ENCODE measurements around the gene ZNF365. TPM values are rescaled to one million over a fixed set of nuclear protein-coding genes. Genes with fewer than 3 reads are reported as not detected.

Gene ZNF365
- total RNA-seq, 1 experiment from 2014 or later = 22.8 TPM

DNA sequence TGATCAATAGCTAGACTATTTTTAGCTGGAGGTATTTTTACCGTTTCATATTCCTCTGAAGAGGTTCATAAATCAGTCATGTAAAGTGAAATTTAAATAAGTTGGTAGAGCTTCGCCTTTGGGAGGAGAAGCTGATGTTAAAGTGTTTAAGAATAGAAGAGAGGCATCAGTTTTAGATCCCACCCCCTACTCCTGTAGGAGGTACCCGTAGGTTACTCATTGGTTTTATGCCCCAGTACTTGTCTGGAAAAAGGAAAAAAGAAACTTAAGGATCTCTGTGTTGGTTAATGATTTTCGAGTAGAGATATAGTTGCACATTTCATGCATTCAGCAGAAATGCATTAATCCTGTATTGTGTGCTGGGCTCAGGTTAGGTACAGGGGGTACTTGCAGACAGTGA is 8.7 kb downstream of the ZNF365 start:
- in situ Hi-C loops (cut with HindIII; ENCODE audit: low pct_unique_long_range_greater_than_20kb, low sequenced_read_pairs) (loop anchor here (25.0 kb wide), 1 partner anchor 121 kb away; the partner anchor contains the start of gene RTKN2), intact Hi-C loops (cut with micrococcal nuclease; ENCODE audit: unreplicated experiment) (loop anchor here (2.0 kb wide), 1 partner anchor 118 kb away; no protein-coding TSS in a partner anchor)
- no peak for TF ChIP-seq TCF7L2 (IDR thresholded peaks at IDR 0.05; ENCODE audit: low read depth, low read length)
- TF ChIP-seq, protein P1, sequence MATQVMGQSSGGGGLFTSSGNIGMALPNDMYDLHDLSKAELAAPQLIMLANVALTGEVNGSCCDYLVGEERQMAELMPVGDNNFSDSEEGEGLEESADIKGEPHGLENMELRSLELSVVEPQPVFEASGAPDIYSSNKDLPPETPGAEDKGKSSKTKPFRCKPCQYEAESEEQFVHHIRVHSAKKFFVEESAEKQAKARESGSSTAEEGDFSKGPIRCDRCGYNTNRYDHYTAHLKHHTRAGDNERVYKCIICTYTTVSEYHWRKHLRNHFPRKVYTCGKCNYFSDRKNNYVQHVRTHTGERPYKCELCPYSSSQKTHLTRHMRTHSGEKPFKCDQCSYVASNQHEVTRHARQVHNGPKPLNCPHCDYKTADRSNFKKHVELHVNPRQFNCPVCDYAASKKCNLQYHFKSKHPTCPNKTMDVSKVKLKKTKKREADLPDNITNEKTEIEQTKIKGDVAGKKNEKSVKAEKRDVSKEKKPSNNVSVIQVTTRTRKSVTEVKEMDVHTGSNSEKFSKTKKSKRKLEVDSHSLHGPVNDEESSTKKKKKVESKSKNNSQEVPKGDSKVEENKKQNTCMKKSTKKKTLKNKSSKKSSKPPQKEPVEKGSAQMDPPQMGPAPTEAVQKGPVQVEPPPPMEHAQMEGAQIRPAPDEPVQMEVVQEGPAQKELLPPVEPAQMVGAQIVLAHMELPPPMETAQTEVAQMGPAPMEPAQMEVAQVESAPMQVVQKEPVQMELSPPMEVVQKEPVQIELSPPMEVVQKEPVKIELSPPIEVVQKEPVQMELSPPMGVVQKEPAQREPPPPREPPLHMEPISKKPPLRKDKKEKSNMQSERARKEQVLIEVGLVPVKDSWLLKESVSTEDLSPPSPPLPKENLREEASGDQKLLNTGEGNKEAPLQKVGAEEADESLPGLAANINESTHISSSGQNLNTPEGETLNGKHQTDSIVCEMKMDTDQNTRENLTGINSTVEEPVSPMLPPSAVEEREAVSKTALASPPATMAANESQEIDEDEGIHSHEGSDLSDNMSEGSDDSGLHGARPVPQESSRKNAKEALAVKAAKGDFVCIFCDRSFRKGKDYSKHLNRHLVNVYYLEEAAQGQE (IDR thresholded peaks at IDR 0.05; ENCODE audit: insufficient read depth in 1 of 2, low read depth in 2 of 2, low read length in 1 of 2) = no peak
- no peak for TF ChIP-seq SIN3A (IDR thresholded peaks at IDR 0.05; ENCODE audit: borderline replicate concordance, insufficient read depth, low read depth, low read length)
- TF ChIP-seq POLR2AphosphoS5 (IDR thresholded peaks at IDR 0.05; ENCODE audit: low read depth, low read length) = no peak
- TF ChIP-seq, protein P2, sequence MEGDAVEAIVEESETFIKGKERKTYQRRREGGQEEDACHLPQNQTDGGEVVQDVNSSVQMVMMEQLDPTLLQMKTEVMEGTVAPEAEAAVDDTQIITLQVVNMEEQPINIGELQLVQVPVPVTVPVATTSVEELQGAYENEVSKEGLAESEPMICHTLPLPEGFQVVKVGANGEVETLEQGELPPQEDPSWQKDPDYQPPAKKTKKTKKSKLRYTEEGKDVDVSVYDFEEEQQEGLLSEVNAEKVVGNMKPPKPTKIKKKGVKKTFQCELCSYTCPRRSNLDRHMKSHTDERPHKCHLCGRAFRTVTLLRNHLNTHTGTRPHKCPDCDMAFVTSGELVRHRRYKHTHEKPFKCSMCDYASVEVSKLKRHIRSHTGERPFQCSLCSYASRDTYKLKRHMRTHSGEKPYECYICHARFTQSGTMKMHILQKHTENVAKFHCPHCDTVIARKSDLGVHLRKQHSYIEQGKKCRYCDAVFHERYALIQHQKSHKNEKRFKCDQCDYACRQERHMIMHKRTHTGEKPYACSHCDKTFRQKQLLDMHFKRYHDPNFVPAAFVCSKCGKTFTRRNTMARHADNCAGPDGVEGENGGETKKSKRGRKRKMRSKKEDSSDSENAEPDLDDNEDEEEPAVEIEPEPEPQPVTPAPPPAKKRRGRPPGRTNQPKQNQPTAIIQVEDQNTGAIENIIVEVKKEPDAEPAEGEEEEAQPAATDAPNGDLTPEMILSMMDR (IDR thresholded peaks at IDR 0.05) = no peak
- ATAC-seq = no peak
- DNase-seq (ENCODE audit: low read depth, low spot score) = no peak
- CTCF ChIA-PET = no interaction called here
- Histone ChIP-seq H3K36me3 (ENCODE audit: control insufficient read depth, insufficient read depth, low read length) (no peaks in the 10 kb centered on the region; the same call in 1 of the 2 replicates), H3K4me3 (ENCODE audit: low read depth in 2 of 2, low read length in 2 of 2) (peak overlapping the region; percentile 13 to 40; a peak in 3 of 4 replicates), H3K27ac (ENCODE audit: low read length) (peak overlapping the region; percentile 100), H3K4me1 (ENCODE audit: control insufficient read depth, insufficient read depth, low read length) (peaks cover 97% of the 10 kb centered on the region), H3K27me3 (ENCODE audit: control insufficient read depth, insufficient read depth, low read length) (no peaks in the 10 kb centered on the region), H3K9me3 (ENCODE audit: control insufficient read depth, insufficient read depth, low read depth, low read length) (peaks cover 6% of the 10 kb centered on the region; the same call in 1 of the 2 replicates)
- BruUV-seq (replicated peaks) = no TSS peak
- POLR2A ChIA-PET = no interaction called here

DNA sequence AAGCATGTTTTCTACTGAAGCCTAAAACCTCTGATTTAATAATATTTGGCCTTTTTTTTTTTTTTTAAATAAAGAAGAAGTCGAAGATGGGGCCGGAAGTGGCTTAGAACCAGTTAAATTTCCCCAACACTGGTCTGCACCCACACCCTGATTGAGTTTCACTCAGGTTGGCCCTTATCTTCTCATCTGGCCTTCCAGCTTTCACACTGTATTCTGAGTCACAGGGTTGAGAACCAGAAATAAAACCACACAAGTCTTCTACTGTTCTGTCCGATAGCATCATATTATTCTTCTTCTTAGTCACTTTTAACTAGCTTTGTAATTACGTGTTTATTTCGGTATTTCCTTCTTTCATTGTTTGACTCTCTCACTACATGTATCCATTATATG is 9.9 kb downstream of the ZNF365 start:
- Histone ChIP-seq H3K27ac (ENCODE audit: low read length) (peak overlapping the region; percentile 100), H3K4me3 (ENCODE audit: low read depth in 2 of 2, low read length in 2 of 2) (peak overlapping the region; percentile 28 to 40), H3K9me3 (ENCODE audit: control insufficient read depth, insufficient read depth, low read depth, low read length) (peaks cover 6% of the 10 kb centered on the region; the same call in 1 of the 2 replicates), H3K4me1 (ENCODE audit: control insufficient read depth, insufficient read depth, low read length) (peaks cover 94% of the 10 kb centered on the region), H3K27me3 (ENCODE audit: control insufficient read depth, insufficient read depth, low read length) (no peaks in the 10 kb centered on the region), H3K36me3 (ENCODE audit: control insufficient read depth, insufficient read depth, low read length) (no peaks in the 10 kb centered on the region)
- intact Hi-C loops (cut with micrococcal nuclease; ENCODE audit: unreplicated experiment) = no loop called here
- POLR2A ChIA-PET = no interaction called here
- CTCF ChIA-PET = no interaction called here
- in situ Hi-C loops (cut with HindIII; ENCODE audit: low pct_unique_long_range_greater_than_20kb, low sequenced_read_pairs) = loop anchor here (25.0 kb wide), 1 partner anchor 122 kb away; the partner anchor contains the start of gene RTKN2
- BruUV-seq (replicated peaks) = no TSS peak
- TF ChIP-seq TCF7L2 (IDR thresholded peaks at IDR 0.05; ENCODE audit: low read depth, low read length) = no peak
- TF ChIP-seq POLR2AphosphoS5 (IDR thresholded peaks at IDR 0.05; ENCODE audit: low read depth, low read length) = peak; percentile 59; the same call in 1 of the 2 replicates
- TF ChIP-seq, protein P1 (IDR thresholded peaks at IDR 0.05; ENCODE audit: insufficient read depth in 1 of 2, low read depth in 2 of 2, low read length in 1 of 2) = no peak
- TF ChIP-seq SIN3A (IDR thresholded peaks at IDR 0.05; ENCODE audit: borderline replicate concordance, insufficient read depth, low read depth, low read length) = no peak
- TF ChIP-seq, protein P2 (IDR thresholded peaks at IDR 0.05) = no peak
- peak; percentile 92 for DNase-seq (ENCODE audit: low read depth, low spot score)
- ATAC-seq = peak; percentile 86

Data from Panc1 (cell line).